ENCODE results near the gene LIM2. TPM values are rescaled to one million over a fixed set of nuclear protein-coding genes. Genes with fewer than 3 reads are reported as not detected.
A peak's percentile ranks its signal among the peaks of the same experiment; 100 is the strongest.

The LIM2 gene
- total RNA-seq, 2 experiments from 2014 or later: not detected

DNA sequence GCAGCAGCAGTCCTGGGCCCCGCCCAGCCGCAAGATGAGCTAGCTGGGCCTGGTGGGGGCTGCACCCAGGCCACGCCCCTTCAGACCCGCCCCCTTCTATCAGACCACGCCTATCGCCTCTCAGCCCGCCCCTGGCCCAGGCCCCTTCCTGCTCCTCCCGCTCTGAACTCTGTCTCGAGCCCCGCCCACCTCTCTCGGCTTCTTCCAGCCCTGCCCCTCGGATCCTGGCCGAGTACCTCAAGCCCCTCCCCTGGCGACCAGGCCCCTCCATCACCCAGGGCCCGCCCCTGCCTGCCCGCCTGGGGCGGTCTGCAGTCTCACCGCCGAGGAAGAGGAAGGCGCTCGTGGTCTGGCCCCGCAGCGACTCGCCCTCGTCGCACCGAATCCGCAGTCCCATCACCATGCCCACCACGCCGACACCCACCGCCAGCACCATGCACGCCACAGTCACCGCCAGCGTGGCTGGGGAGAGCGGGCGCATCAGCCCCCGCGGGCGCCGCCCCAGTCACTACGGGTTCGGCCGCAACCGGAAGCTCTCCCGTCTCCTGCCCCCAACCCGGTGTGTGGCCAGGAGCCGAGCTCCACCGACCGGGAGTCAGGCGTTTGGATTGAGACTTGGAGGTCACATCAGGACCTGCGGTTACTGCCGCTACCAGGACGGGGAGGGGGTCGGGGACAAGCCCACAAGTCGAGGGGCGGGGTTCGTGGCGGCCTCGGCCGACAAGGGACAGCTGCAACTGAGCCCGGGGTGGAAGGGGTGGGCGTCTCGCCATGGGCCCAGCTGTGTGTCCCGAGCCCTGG lies 20.0 kb downstream of the LIM2 start:
- no peaks in the 10 kb centered on the region for H3K9me2 ChIP-seq (ENCODE audit: insufficient read depth, low read length)
- H3K79me2 ChIP-seq (ENCODE audit: insufficient read depth, low read depth, low read length): peaks cover 10% of the 10 kb centered on the region; the same call in 1 of the 2 replicates
- BruUV-seq (replicated peaks): TSS peak; percentile 54
- no peaks in the 10 kb centered on the region for H4K20me1 ChIP-seq (ENCODE audit: insufficient read depth, low read length)
- no peaks in the 10 kb centered on the region for H3K9me3 ChIP-seq (ENCODE audit: low read length)
- peak overlapping the region; percentile 78 for H3K4me3 ChIP-seq (ENCODE audit: low read depth, low read length, poor library complexity, severe bottlenecking)
- peak overlapping the region; percentile 73 for H2AFZ ChIP-seq (ENCODE audit: low read length)
- H3K27ac ChIP-seq (ENCODE audit: low read depth, low read length, poor library complexity, severe bottlenecking): peak overlapping the region; percentile 79
- intact Hi-C loops (cut with micrococcal nuclease; ENCODE audit: unreplicated experiment): loop anchor here (1.0 to 2.0 kb wide), 2 partner anchors 28 to 49 kb away; partner anchors contain the start of gene SIGLEC10
- H3K36me3 ChIP-seq (ENCODE audit: insufficient read depth, low read length): no peaks in the 10 kb centered on the region
- ChIA-PET CTCF (ENCODE audit: unreplicated experiment) (interaction anchor here (0.6 kb wide), 1 partner anchor 28 kb away, joined by 3 read pairs; no protein-coding TSS in a partner anchor), POLR2A (interaction anchor here (0.7 to 1.3 kb wide), 5 partner anchors 28 to 347 kb away, joined by 3 to 6 read pairs (median 4); partner anchors contain the start of gene SIGLEC10)
- peak; percentile 98 for DNase-seq (ENCODE audit: low spot score)
- TF ChIP-seq CTCF (conservative IDR thresholded peaks at IDR 0.05; ENCODE audit: low read length) (no peak), EZH2phosphoT487 (IDR thresholded peaks at IDR 0.05; ENCODE audit: borderline replicate concordance, low read depth, low read length) (no peak)
- peak overlapping the region; percentile 95 for H3K4me2 ChIP-seq (ENCODE audit: low read length)
- peaks cover 32% of the 10 kb centered on the region for H3K4me1 ChIP-seq (ENCODE audit: insufficient read depth, low read length, poor library complexity, severe bottlenecking)

GRCh38 chr19:51367255-51367564 lies 20.6 kb downstream of the LIM2 start:
- BruUV-seq (replicated peaks): no TSS peak

More at GRCh38 chr19:51367255-51367564, 20.6 kb downstream of the LIM2 start:
- ChIA-PET CTCF (ENCODE audit: unreplicated experiment) (interaction anchor here (0.6 kb wide), 1 partner anchor 28 kb away, joined by 3 read pairs; no protein-coding TSS in a partner anchor), POLR2A (interaction anchor here (0.7 to 1.3 kb wide), 4 partner anchors 28 to 346 kb away, joined by 3 to 6 read pairs (median 4); partner anchors contain the start of gene SIGLEC10)
- H3K36me3 ChIP-seq (ENCODE audit: insufficient read depth, low read length): no peaks in the 10 kb centered on the region
- DNase-seq (ENCODE audit: low spot score): no peak
- H2AFZ ChIP-seq (ENCODE audit: low read length): peak overlapping the region; percentile 18; the same call in 1 of the 2 replicates
- H3K79me2 ChIP-seq (ENCODE audit: insufficient read depth, low read depth, low read length): peaks cover 10% of the 10 kb centered on the region; the same call in 1 of the 2 replicates
- intact Hi-C loops (cut with micrococcal nuclease; ENCODE audit: unreplicated experiment): loop anchor here (1.0 to 2.0 kb wide), 2 partner anchors 28 to 50 kb away; partner anchors contain the start of gene SIGLEC10
- TF ChIP-seq CTCF (conservative IDR thresholded peaks at IDR 0.05; ENCODE audit: low read length) (no peak), EZH2phosphoT487 (IDR thresholded peaks at IDR 0.05; ENCODE audit: borderline replicate concordance, low read depth, low read length) (no peak)
- no peaks in the 10 kb centered on the region for H3K9me3 ChIP-seq (ENCODE audit: low read length)
- H3K9me2 ChIP-seq (ENCODE audit: insufficient read depth, low read length): no peaks in the 10 kb centered on the region
- H3K27ac ChIP-seq (ENCODE audit: low read depth, low read length, poor library complexity, severe bottlenecking): peak overlapping the region; percentile 79
- H3K4me1 ChIP-seq (ENCODE audit: insufficient read depth, low read length, poor library complexity, severe bottlenecking): peaks cover 32% of the 10 kb centered on the region
- H4K20me1 ChIP-seq (ENCODE audit: insufficient read depth, low read length): no peaks in the 10 kb centered on the region
- peak overlapping the region; percentile 86 for H3K4me2 ChIP-seq (ENCODE audit: low read length)
- H3K4me3 ChIP-seq (ENCODE audit: low read depth, low read length, poor library complexity, severe bottlenecking): peak overlapping the region; percentile 78
